ENCODE measurements around the gene EDC4.

The EDC4 gene

DNA sequence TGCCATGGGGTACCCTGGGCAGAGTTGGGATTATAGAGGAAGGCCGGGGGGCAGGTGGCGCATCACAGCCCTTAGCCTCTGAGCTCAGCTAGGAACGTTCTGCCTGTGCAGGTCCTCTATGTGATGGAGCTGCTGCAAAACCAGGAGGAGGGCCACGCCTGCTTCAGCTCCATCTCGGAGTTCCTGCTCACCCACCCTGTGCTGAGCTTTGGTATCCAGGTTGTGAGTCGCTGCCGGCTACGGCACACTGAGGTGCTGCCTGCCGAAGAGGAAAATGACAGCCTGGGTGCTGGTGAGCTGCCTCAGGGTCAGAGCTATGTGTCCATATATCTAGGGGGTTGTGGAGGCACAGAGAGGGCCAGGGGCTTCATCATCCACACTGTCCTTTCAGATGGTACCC, 6.0 kb downstream of the EDC4 start:
- H3K4me2 ChIP-seq (ENCODE audit: low read depth, low read length, poor library complexity, severe bottlenecking) = no peak overlapping the region
- no peaks in the 10 kb centered on the region for H3F3A ChIP-seq (ENCODE audit: insufficient read depth)
- H3K9me2 ChIP-seq (replicated peaks; ENCODE audit: insufficient read depth, low read length) = no peaks in the 10 kb centered on the region
- no peak overlapping the region for H3K4me3 ChIP-seq (ENCODE audit: insufficient read depth, low read length, poor library complexity, severe bottlenecking)
- H3K27ac ChIP-seq (ENCODE audit: low read depth, low read length) = no peak overlapping the region
- no peaks in the 10 kb centered on the region for H3K27me3 ChIP-seq (ENCODE audit: low read length)
- no peak for TF ChIP-seq CTCF (IDR thresholded peaks at IDR 0.05; ENCODE audit: insufficient read depth, low read length, poor library complexity, severe bottlenecking)
- no peak for TF ChIP-seq EZH2phosphoT487 (conservative IDR thresholded peaks at IDR 0.05; ENCODE audit: low read length)
- no peaks in the 10 kb centered on the region for H4K20me1 ChIP-seq (ENCODE audit: low read depth, low read length)
- H3K36me3 ChIP-seq (ENCODE audit: low read length) = no peaks in the 10 kb centered on the region
- no peaks in the 10 kb centered on the region for H3K9me3 ChIP-seq (ENCODE audit: insufficient read depth, low read length)
- no peak overlapping the region for H3K9ac ChIP-seq (ENCODE audit: low read length)
- peaks cover 26% of the 10 kb centered on the region for H3K79me2 ChIP-seq (ENCODE audit: insufficient read depth, low read length)
- no peak overlapping the region for H2AFZ ChIP-seq (ENCODE audit: low read depth, low read length, severe bottlenecking)

- Histone ChIP-seq H3K9me3 (ENCODE audit: insufficient read depth, low read length) (no peaks in the 10 kb centered on the region), H3K4me3 (ENCODE audit: insufficient read depth, low read length, poor library complexity, severe bottlenecking) (no peak overlapping the region), H3K79me2 (ENCODE audit: insufficient read depth, low read length) (peaks cover 19% of the 10 kb centered on the region), H3K27ac (ENCODE audit: low read depth, low read length) (no peak overlapping the region), H3K4me2 (ENCODE audit: low read depth, low read length, poor library complexity, severe bottlenecking) (no peak overlapping the region), H3K9me2 (replicated peaks; ENCODE audit: insufficient read depth, low read length) (no peaks in the 10 kb centered on the region), H3F3A (ENCODE audit: insufficient read depth) (no peaks in the 10 kb centered on the region), H3K27me3 (ENCODE audit: low read length) (no peaks in the 10 kb centered on the region), H3K9ac (ENCODE audit: low read length) (no peak overlapping the region), H3K36me3 (ENCODE audit: low read length) (no peaks in the 10 kb centered on the region), H4K20me1 (ENCODE audit: low read depth, low read length) (no peaks in the 10 kb centered on the region), H2AFZ (ENCODE audit: low read depth, low read length, severe bottlenecking) (no peak overlapping the region)
- TF ChIP-seq CTCF (IDR thresholded peaks at IDR 0.05; ENCODE audit: insufficient read depth, low read length, poor library complexity, severe bottlenecking) (no peak), EZH2phosphoT487 (conservative IDR thresholded peaks at IDR 0.05; ENCODE audit: low read length) (no peak)
These were observed 6.6 kb downstream of the EDC4 start for GRCh38 chr16:67879462-67879861.

DNA sequence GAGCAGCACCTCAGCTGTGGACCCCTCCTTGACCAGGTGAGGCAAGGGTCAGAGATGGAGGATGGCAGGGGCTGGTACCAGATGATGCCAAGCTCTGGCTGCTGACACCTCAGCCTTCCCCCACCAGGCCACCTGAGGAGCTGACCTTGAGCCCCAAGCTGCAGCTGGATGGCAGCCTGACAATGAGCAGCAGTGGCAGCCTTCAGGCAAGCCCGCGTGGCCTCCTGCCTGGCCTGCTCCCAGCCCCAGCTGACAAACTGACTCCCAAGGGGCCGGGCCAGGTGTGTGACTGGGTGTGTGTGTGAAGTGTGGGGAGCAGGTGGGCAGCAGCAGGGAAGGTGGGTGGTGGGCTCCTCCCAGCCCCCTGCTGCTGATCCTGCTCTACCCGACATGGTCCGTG, 7.1 kb downstream of the EDC4 start:
- Histone ChIP-seq H3K4me3 (ENCODE audit: insufficient read depth, low read length, poor library complexity, severe bottlenecking) (no peak overlapping the region), H3K9ac (ENCODE audit: low read length) (no peak overlapping the region), H3K36me3 (ENCODE audit: low read length) (no peaks in the 10 kb centered on the region), H3K79me2 (ENCODE audit: insufficient read depth, low read length) (peaks cover 15% of the 10 kb centered on the region), H3K27ac (ENCODE audit: low read depth, low read length) (no peak overlapping the region), H3K27me3 (ENCODE audit: low read length) (no peaks in the 10 kb centered on the region), H3K4me2 (ENCODE audit: low read depth, low read length, poor library complexity, severe bottlenecking) (no peak overlapping the region), H2AFZ (ENCODE audit: low read depth, low read length, severe bottlenecking) (no peak overlapping the region), H3F3A (ENCODE audit: insufficient read depth) (no peaks in the 10 kb centered on the region), H3K9me2 (replicated peaks; ENCODE audit: insufficient read depth, low read length) (no peaks in the 10 kb centered on the region), H4K20me1 (ENCODE audit: low read depth, low read length) (no peaks in the 10 kb centered on the region), H3K9me3 (ENCODE audit: insufficient read depth, low read length) (no peaks in the 10 kb centered on the region)
- TF ChIP-seq EZH2phosphoT487 (conservative IDR thresholded peaks at IDR 0.05; ENCODE audit: low read length) = no peak
- no peak for TF ChIP-seq CTCF (IDR thresholded peaks at IDR 0.05; ENCODE audit: insufficient read depth, low read length, poor library complexity, severe bottlenecking)

Data from SU-DHL-6 (cell line).